ENCODE data around the gene DYNC1H1. TPM values are rescaled to one million over a fixed set of nuclear protein-coding genes. Genes with fewer than 3 reads are reported as not detected.
A peak's percentile ranks its signal among the peaks of the same experiment; 100 is the strongest.

The DYNC1H1 gene
- total and polyA plus RNA-seq, 2 experiments from 2014 or later, result 179 to 635 TPM

DNA sequence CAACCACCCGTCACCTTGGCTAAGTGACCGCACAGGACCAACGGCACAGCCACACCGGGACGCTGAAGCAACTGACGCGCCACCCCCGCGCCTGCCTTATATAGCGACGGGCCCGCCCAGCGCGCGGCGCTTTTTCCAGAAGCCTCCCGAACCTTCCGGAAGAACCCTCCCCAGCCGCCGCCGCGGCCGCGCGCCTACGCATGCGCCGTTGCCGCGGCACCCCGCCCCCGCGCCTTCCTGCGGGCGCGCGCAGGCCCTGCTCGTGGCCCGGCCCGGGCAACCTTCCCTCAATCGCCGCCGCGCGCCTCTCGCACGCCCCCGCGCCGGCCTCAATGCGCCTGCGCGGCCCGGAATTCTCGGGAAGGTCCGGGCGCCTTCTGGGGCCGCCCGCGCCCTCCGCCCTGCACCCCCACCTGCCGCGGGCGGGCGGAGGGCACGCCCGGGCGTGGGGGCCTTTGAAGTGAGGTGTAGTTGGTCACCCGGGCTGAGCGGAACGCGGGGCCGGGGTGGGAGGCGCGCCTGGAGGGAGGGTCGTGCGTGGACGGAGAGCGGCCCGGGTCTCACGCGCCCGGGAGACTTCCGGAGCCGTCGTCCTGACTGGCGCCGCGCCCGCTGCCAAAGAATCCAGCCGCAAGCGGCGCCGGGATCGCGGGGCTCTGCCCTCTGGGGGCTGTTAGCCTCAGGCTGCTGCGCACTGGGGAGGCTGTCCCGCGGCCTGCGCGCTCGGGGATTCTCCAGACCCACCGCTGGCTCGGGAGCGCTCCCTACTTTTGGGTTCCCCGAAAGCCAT, 122.8 kb downstream of the DYNC1H1 start, which contains the start of gene HSP90AA1:
Gene HSP90AA1 (minus strand): TSS at position 73 of the 790 bp plus-strand sequence. CDS start 666 bp downstream, outside the sequence.
- peak within 1 kb of the TSS; percentile 89; the same call in 1 of the 2 replicates for H2AFZ ChIP-seq
- peak within 1 kb of the TSS; percentile 83 for H3K4me3 ChIP-seq
- H3K36me3 Mint-ChIP-seq (ENCODE audit: low read depth), result peaks cover 52% of the 10 kb centered on the region
- H3K9me2 ChIP-seq (ENCODE audit: insufficient read depth), result no peaks in the 10 kb centered on the region
- H3K4me1 Mint-ChIP-seq, result peaks cover 49% of the 10 kb centered on the region
- peak within 1 kb of the TSS; percentile 97 for H3K27ac Mint-ChIP-seq
- peak within 1 kb of the TSS; percentile 94 for H3K4me3 Mint-ChIP-seq
- no peaks in the 10 kb centered on the region for H3K27me3 ChIP-seq (ENCODE audit: insufficient read depth)
- H3K27me3 Mint-ChIP-seq (ENCODE audit: insufficient read depth, low read depth, poor library complexity), result peaks cover 21% of the 10 kb centered on the region
- H3K4me1 ChIP-seq (ENCODE audit: insufficient read depth), result peaks cover 46% of the 10 kb centered on the region
- H4K20me1 ChIP-seq (replicated peaks; ENCODE audit: insufficient read depth), result peaks cover 39% of the 10 kb centered on the region
- H3K9me3 Mint-ChIP-seq, result peaks cover 4% of the 10 kb centered on the region; the same call in 2 of the 3 replicates
- H3K79me2 ChIP-seq (replicated peaks; ENCODE audit: insufficient read depth), result peaks cover 43% of the 10 kb centered on the region
- peak within 1 kb of the TSS; percentile 98 for H3K4me2 ChIP-seq
- H3K27ac ChIP-seq (ENCODE audit: low read depth), result peak within 1 kb of the TSS; percentile 97
- peak; percentile 98 for TF ChIP-seq POLR2AphosphoS5 (IDR thresholded peaks at IDR 0.05; ENCODE audit: low read depth)
- TF ChIP-seq CREB1 (CRISPR knock-in tag; IDR thresholded peaks at IDR 0.05; ENCODE audit: low read depth), result peak; percentile 69
- TF ChIP-seq ZNF114 (CRISPR knock-in tag; IDR thresholded peaks at IDR 0.05), result 0 out of 2 replicates have a peak, but pooled peaks have one; percentile 20
- TF ChIP-seq, protein P1, sequence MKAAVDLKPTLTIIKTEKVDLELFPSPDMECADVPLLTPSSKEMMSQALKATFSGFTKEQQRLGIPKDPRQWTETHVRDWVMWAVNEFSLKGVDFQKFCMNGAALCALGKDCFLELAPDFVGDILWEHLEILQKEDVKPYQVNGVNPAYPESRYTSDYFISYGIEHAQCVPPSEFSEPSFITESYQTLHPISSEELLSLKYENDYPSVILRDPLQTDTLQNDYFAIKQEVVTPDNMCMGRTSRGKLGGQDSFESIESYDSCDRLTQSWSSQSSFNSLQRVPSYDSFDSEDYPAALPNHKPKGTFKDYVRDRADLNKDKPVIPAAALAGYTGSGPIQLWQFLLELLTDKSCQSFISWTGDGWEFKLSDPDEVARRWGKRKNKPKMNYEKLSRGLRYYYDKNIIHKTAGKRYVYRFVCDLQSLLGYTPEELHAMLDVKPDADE (IDR thresholded peaks at IDR 0.05), result peak; percentile 31; the same call in 1 of the 2 replicates
- TF ChIP-seq, protein P2, sequence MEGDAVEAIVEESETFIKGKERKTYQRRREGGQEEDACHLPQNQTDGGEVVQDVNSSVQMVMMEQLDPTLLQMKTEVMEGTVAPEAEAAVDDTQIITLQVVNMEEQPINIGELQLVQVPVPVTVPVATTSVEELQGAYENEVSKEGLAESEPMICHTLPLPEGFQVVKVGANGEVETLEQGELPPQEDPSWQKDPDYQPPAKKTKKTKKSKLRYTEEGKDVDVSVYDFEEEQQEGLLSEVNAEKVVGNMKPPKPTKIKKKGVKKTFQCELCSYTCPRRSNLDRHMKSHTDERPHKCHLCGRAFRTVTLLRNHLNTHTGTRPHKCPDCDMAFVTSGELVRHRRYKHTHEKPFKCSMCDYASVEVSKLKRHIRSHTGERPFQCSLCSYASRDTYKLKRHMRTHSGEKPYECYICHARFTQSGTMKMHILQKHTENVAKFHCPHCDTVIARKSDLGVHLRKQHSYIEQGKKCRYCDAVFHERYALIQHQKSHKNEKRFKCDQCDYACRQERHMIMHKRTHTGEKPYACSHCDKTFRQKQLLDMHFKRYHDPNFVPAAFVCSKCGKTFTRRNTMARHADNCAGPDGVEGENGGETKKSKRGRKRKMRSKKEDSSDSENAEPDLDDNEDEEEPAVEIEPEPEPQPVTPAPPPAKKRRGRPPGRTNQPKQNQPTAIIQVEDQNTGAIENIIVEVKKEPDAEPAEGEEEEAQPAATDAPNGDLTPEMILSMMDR (conservative IDR thresholded peaks at IDR 0.05; ENCODE audit: low read depth in 2 of 2), result 0 out of 4 replicates have a peak, but pooled peaks of 1 of the 2 experiments have one; percentile 8
- no peak for TF ChIP-seq NANOG (IDR thresholded peaks at IDR 0.05; ENCODE audit: borderline replicate concordance)
- ATAC-seq (peak; percentile 74), DNase-seq (ENCODE audit: low spot score) (peak; percentile 97)
- peaks cover 35% of the 10 kb centered on the region for H3K36me3 ChIP-seq (ENCODE audit: insufficient read depth)
- peaks cover 52% of the 10 kb centered on the region for H3F3A ChIP-seq (replicated peaks; ENCODE audit: low read depth)

DNA sequence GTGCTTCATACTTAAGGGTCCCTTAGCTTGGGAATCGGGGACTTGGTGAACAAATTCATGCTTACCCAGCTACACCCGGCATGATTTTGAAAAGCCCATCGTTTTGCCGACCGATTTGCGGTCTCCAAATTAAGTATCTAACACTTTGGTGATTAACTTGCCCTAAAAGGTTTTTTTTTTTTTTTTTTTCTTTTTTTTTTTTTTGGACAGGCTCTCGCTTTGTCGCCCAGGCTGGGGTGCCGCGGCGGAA, 123.3 kb downstream of the DYNC1H1 start:
- peak; percentile 52 for DNase-seq (ENCODE audit: low spot score)
- Mint-ChIP-seq H3K9me3 (peaks cover 4% of the 10 kb centered on the region; the same call in 2 of the 3 replicates), H3K27ac (peak overlapping the region; percentile 97), H3K27me3 (ENCODE audit: insufficient read depth, low read depth, poor library complexity) (peaks cover 21% of the 10 kb centered on the region), H3K4me1 (peaks cover 49% of the 10 kb centered on the region), H3K4me3 (peak overlapping the region; percentile 76), H3K36me3 (ENCODE audit: low read depth) (peaks cover 47% of the 10 kb centered on the region)
- H3K4me3 ChIP-seq, result peak overlapping the region; percentile 83
- no peaks in the 10 kb centered on the region for H3K9me2 ChIP-seq (ENCODE audit: insufficient read depth)
- TF ChIP-seq EZH2 (IDR thresholded peaks at IDR 0.05; ENCODE audit: low read depth, unreplicated experiment) (no peak), JUNB (IDR thresholded peaks at IDR 0.05; ENCODE audit: unreplicated experiment) (no peak), CREB1 (CRISPR knock-in tag; IDR thresholded peaks at IDR 0.05; ENCODE audit: low read depth) (no peak), EZH2phosphoT487 (IDR thresholded peaks at IDR 0.05; ENCODE audit: unreplicated experiment) (no peak)
- peaks cover 47% of the 10 kb centered on the region for H3F3A ChIP-seq (replicated peaks; ENCODE audit: low read depth)
- peak overlapping the region; percentile 84 for H3K4me2 ChIP-seq
- peaks cover 46% of the 10 kb centered on the region for H3K4me1 ChIP-seq (ENCODE audit: insufficient read depth)
- H3K36me3 ChIP-seq (ENCODE audit: insufficient read depth), result peaks cover 30% of the 10 kb centered on the region
- no peak overlapping the region; the same call in 1 of the 2 replicates for H2AFZ ChIP-seq
- H3K27me3 ChIP-seq (ENCODE audit: insufficient read depth), result no peaks in the 10 kb centered on the region
- ATAC-seq, result no peak
- peaks cover 38% of the 10 kb centered on the region for H3K79me2 ChIP-seq (replicated peaks; ENCODE audit: insufficient read depth)
- H4K20me1 ChIP-seq (replicated peaks; ENCODE audit: insufficient read depth), result peaks cover 34% of the 10 kb centered on the region
- peak overlapping the region; percentile 97 for H3K27ac ChIP-seq (ENCODE audit: low read depth)
